Measurements from ENCODE around the gene HADHB. TPM values are rescaled to one million over a fixed set of nuclear protein-coding genes. Genes with fewer than 3 reads are reported as not detected.
"Not testable (repeated sequence)": the region's sequence is repeated elsewhere in the genome, so short reads cannot be mapped to it uniquely, and the experiment has no call there.

Gene HADHB
- total RNA-seq, 1 donor from 2014 or later = 71.1 TPM

DNA sequence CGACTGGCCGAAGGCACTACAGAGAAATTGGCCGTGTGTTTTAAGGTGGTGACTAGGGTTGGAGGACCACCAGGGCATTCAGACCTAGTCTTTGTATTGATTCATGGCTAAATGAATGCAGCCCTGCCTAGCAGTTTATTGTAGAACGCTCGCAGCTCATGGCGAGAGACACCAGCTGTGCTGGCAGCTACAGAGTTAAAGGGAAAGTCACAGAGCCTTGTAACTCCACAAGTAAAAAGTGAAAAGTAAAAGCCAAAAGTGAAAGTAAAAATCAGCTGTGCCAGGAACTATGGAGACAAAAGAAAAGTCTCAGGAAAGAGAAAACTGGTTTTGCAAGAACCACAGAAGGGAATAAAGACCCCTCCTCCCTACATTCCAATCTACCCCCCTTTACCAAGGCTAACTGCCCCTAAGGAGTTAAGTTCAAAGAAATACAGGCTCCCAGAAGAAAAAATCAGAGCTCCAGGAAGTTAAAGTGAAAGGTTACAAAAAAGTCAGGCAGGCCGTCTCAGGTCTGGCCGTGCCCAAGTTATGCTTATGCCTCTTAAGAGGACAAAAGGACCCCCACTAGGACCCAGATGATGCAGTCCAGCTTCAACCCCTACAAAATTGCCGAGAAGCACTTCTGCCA lies 54.8 kb downstream of the HADHB start:
- H3K4me1 Mint-ChIP-seq (ENCODE audit: low read depth) = peaks cover 2% of the 10 kb centered on the region
- no peaks in the 10 kb centered on the region for H3K36me3 Mint-ChIP-seq (ENCODE audit: insufficient read depth)
- DNase-seq (ENCODE audit: low spot score, unreplicated experiment) = no peak
- H3K27ac Mint-ChIP-seq = no peak overlapping the region
- TF ChIP-seq, protein P1, sequence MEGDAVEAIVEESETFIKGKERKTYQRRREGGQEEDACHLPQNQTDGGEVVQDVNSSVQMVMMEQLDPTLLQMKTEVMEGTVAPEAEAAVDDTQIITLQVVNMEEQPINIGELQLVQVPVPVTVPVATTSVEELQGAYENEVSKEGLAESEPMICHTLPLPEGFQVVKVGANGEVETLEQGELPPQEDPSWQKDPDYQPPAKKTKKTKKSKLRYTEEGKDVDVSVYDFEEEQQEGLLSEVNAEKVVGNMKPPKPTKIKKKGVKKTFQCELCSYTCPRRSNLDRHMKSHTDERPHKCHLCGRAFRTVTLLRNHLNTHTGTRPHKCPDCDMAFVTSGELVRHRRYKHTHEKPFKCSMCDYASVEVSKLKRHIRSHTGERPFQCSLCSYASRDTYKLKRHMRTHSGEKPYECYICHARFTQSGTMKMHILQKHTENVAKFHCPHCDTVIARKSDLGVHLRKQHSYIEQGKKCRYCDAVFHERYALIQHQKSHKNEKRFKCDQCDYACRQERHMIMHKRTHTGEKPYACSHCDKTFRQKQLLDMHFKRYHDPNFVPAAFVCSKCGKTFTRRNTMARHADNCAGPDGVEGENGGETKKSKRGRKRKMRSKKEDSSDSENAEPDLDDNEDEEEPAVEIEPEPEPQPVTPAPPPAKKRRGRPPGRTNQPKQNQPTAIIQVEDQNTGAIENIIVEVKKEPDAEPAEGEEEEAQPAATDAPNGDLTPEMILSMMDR (IDR thresholded peaks at IDR 0.05; ENCODE audit: unreplicated experiment) = no peak
- no peak overlapping the region for H3K4me3 Mint-ChIP-seq (ENCODE audit: low read depth)
- peaks cover 6% of the 10 kb centered on the region for H3K27me3 Mint-ChIP-seq
- no peaks in the 10 kb centered on the region for H3K9me3 Mint-ChIP-seq (ENCODE audit: low read depth)

DNA sequence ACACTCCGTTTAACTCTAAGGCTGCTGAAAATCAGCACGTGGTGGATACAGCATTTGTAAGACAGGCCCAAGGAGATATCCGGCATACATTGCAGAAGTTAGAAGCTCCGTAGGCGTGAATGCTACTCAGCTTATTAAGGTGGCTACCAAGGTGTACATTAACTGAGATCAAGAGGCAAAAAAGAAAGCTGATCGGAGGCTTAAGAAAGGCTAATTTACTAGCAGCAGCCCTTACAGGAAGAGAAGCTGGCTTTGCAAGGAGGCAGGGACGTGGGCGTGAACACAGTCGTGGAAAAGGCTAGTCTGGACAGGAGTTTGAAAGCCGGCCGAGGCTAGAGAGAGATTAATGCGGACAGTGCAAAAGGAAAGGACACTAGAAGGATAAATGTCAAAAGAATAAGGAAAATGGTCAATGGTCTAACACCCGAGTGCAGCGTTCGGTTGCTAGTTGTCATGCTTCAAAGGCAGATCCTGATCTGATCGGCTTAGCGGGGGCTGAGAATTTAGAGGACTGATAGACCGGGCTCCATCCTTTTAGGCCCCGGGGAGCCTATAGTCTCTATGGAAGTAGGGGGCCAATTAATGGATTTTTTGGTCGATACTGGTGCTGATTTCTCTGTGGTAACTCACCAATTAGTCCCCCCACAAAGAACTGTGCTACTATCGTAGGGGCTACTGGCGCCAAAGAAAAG lies 55.6 kb downstream of the HADHB start:
- TF ChIP-seq, protein P1 (IDR thresholded peaks at IDR 0.05; ENCODE audit: unreplicated experiment) = no peak
- Mint-ChIP-seq H3K9me3 (ENCODE audit: low read depth) (no peaks in the 10 kb centered on the region), H3K4me1 (ENCODE audit: low read depth) (peaks cover 2% of the 10 kb centered on the region), H3K36me3 (ENCODE audit: insufficient read depth) (no peaks in the 10 kb centered on the region), H3K4me3 (ENCODE audit: low read depth) (no peak overlapping the region), H3K27ac (no peak overlapping the region), H3K27me3 (peaks cover 6% of the 10 kb centered on the region)
- DNase-seq (ENCODE audit: low spot score, unreplicated experiment) = no peak

DNA sequence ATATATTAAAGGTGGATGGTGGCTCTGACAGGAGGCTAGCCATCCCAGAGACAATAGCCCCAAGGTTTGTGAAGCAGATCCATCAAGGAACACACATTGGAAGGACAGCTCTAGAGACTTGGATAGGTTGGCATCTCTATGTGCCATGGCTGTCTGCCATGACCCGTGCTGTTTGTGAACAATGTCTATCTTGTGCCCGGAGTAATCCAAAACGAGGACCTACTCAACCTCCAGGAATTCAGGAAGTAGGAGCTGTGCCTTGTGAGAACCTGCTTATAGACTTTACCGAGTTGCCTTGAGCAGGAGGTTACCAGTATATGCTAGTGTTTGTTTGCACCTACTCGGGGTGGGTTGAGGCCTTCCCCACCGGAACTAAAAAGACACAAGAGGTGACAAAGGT lies 58.1 kb downstream of the HADHB start:
- no peak for DNase-seq (ENCODE audit: low spot score, unreplicated experiment)
- Mint-ChIP-seq H3K9me3 (ENCODE audit: low read depth) (no peaks in the 10 kb centered on the region), H3K4me3 (ENCODE audit: low read depth) (no peak overlapping the region), H3K36me3 (ENCODE audit: insufficient read depth) (no peaks in the 10 kb centered on the region), H3K4me1 (ENCODE audit: low read depth) (no peaks in the 10 kb centered on the region), H3K27ac (no peak overlapping the region), H3K27me3 (no peaks in the 10 kb centered on the region)
- TF ChIP-seq, protein P1 (IDR thresholded peaks at IDR 0.05; ENCODE audit: unreplicated experiment) = no peak

DNA sequence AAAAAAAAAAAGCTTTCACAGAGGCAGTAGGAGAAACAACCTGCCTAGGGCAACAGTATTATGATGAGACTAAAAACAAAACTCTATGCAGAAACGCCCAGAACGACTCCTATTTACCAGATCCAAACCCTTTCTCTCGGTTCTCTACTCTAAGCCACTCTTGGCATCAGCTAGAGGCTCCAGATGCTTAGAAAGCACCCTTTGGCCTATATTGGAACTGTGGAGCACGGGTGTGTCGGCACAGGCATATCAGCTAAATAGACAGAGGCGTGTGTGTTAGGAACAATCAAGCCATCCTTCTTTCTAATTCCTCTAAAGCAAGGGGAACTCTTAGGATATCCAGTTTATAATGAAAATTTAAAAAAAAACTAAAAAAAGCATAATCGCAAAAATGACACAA lies 60.4 kb downstream of the HADHB start:
- H3K4me3 Mint-ChIP-seq (ENCODE audit: low read depth); H3K4me1 Mint-ChIP-seq (ENCODE audit: low read depth); H3K9me3 Mint-ChIP-seq (ENCODE audit: low read depth); H3K27ac Mint-ChIP-seq; H3K36me3 Mint-ChIP-seq (ENCODE audit: insufficient read depth); DNase-seq (ENCODE audit: low spot score, unreplicated experiment); H3K27me3 Mint-ChIP-seq: not testable (repeated sequence)

DNA sequence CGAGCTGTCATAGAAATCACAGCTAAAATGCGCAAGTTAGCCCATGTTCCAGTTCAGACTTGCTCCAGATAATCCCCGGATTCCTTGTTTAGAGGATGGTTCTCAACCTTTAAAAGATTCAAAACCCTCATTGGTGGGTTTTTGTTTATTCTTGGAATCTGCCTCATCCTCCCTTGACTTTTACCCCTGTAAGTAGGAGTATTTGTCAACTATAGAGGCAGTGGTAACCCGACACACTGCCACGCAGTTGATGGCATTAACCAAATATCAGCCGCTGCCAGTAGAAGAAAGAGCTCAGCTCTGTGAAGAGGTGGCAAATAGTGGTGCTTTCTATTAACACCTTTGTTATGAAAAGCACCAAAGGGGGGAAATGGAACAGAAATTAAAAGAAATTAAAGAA lies 60.8 kb downstream of the HADHB start:
- Mint-ChIP-seq H3K4me3 (ENCODE audit: low read depth) (no peak overlapping the region), H3K27me3 (no peaks in the 10 kb centered on the region), H3K9me3 (ENCODE audit: low read depth) (no peaks in the 10 kb centered on the region), H3K36me3 (ENCODE audit: insufficient read depth) (no peaks in the 10 kb centered on the region), H3K4me1 (ENCODE audit: low read depth) (no peaks in the 10 kb centered on the region), H3K27ac (no peak overlapping the region)
- TF ChIP-seq, protein P1 (IDR thresholded peaks at IDR 0.05; ENCODE audit: unreplicated experiment) = no peak
- DNase-seq (ENCODE audit: low spot score, unreplicated experiment) = no peak

DNA sequence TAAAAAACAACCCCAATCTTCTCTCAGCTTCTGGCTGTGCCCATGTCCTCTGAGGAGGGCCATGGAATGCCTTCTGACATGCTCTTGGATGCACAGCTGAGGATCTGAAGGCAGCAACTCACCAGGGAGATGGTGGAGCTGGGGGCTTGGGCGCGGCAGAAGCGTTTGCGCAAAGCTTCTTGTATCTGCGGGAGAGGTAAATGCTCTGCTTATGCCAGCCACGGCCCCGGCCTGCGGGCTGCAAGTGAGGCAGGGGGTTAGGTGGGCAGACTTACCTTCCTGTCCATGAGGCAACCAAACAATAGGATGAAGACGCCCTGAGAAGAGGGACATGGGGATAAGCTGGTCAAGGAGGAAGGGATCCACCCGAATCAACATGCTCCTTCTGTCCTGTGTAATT lies 65.2 kb downstream of the HADHB start:
- TF ChIP-seq, protein P1 (IDR thresholded peaks at IDR 0.05; ENCODE audit: unreplicated experiment) = no peak
- H3K4me3 Mint-ChIP-seq (ENCODE audit: low read depth) = no peak overlapping the region
- H3K36me3 Mint-ChIP-seq (ENCODE audit: insufficient read depth) = no peaks in the 10 kb centered on the region
- DNase-seq (ENCODE audit: low spot score, unreplicated experiment) = no peak
- no peak overlapping the region for H3K27ac Mint-ChIP-seq
- H3K27me3 Mint-ChIP-seq = peaks cover 1% of the 10 kb centered on the region
- H3K9me3 Mint-ChIP-seq (ENCODE audit: low read depth) = no peaks in the 10 kb centered on the region
- H3K4me1 Mint-ChIP-seq (ENCODE audit: low read depth) = no peaks in the 10 kb centered on the region

Data from progenitor cell of endocrine pancreas (in vitro differentiated cells).